Ovary (tissue), 9 donors: ENCODE measurements around the gene ZFYVE9. TPM values are rescaled to one million over a fixed set of nuclear protein-coding genes. Genes with fewer than 3 reads are reported as not detected.

Experiments used
- DNase-seq, 5 donors: peaks; one replicate each; pipeline ENCODE4 v3.0.0-alpha.2; 2019 to 2020
- H3K27ac ChIP-seq, 2 donors: fragments of 200-600 bp; one replicate each; pipeline versions ENCODE4 v1.5.1 to v1.8.0; 2019 to 2022
- H3K27me3 ChIP-seq: fragments of 200-600 bp; one replicate; pipeline ENCODE4 v1.8.0; 2022
- H3K36me3 ChIP-seq: fragments of 200-600 bp; sonication (generic); one replicate; pipeline ENCODE4 v1.5.1; 2019
- H3K4me1 ChIP-seq: one replicate; pipeline ENCODE4 v1.8.1; 2013; ENCODE audit warnings: mild to moderate bottlenecking, moderate library complexity; ENCODE audit not compliant: insufficient read depth
- H3K4me3 ChIP-seq: fragments of 200-600 bp; sonication (generic); one replicate; pipeline ENCODE4 v1.5.1; 2017
- H3K9me3 ChIP-seq, 2 donors: fragments of 200-600 bp in 1 of 2; sonication (generic) in 1 of 2; one replicate each; pipeline versions ENCODE4 v1.5.1 to v1.8.1; 2013 to 2019; ENCODE audit warnings: mild to moderate bottlenecking in 1 of 2, moderate library complexity in 1 of 2
- EP300 ChIP-seq: sonication (generic); formaldehyde crosslinking; IDR thresholded peaks from one replicate; pipeline ENCODE4 v1.6.1; 2017; ENCODE audit warnings: antibody characterized with exemption
- POLR2A ChIP-seq: fragments of 450-650 bp; IDR thresholded peaks from one replicate; pipeline ENCODE4 v1.6.1; 2017; ENCODE audit warnings: antibody characterized with exemption, mild to moderate bottlenecking, moderate library complexity
- WGBS, 3 donors: extraction: QIAGEN DNeasy Blood & Tissue Kit in 1 of 3; methylation state at CpG; one replicate each; pipeline versions ENCODE4 v1.1.5 to v1.1.7; 2013 to 2017; 5-methylcytosine and 5-hydroxymethylcytosine counted together
- intact Hi-C, 4 donors: fragments of 100-400 bp; cut with DNase I; formaldehyde crosslinking; loops; one replicate each; pipeline versions ENCODE4 v1.11.0 to v1.15.1; 2022 to 2023
- polyA plus RNA-seq, 2 donors: library from polyadenylated mRNA; stranded (reverse); fragments of 200-250 nt in 1 of 2; fragments of 350-450 nt in 1 of 2; fragmentation: Illumina TruSeq in 1 of 2; extraction: RNeasy Lipid Tissue Mini Kit (QIAGEN cat#74804) in 1 of 2; gene quantifications; one replicate each; pipeline ENCODE4 v1.2.3, GENCODE V29; 2013 to 2014
- total RNA-seq, 7 donors: library from RNA; depleted of rRNA in 2 of 7; stranded (reverse); fragments of >200 nt in 2 of 7; fragmentation: NEBNext Ultra II Directional in 3 of 7; extraction: Animal tissue kit (Norgen Biotek cat#: 25700) in 3 of 7; gene quantifications; one replicate each; pipeline versions ENCODE4 v1.1.0 to v1.2.4, GENCODE V29; 2016 to 2023
- TF ChIP-seq, protein P1 (sequence below), 3 donors: fragments of 450-650 bp in 2 of 3; fragments of 200-600 bp in 1 of 3; IDR thresholded peaks; one replicate each; pipeline versions ENCODE4 v1.5.1 to v1.8.0; 2016 to 2022; ENCODE audit warnings: antibody characterized with exemption in 3 of 3, mild to moderate bottlenecking in 1 of 3
- donor health status: DM: no; HTN: no; CAD: no; lungs with moderate emphysema.
- donor health status: DM: no; HTN: no; CAD: no.
- donor health status: Bipolar disorder and iron deficiency.
- donor health status: DM: yes; HTN: yes; CAD: no.
- donor health status: DM: no; HTN: no; CAD: no.
- donor health status: DM: yes; HTN: yes; CAD: no.

The ZFYVE9 gene
- total and polyA plus RNA-seq, 9 donors = 12.9 to 40.8 (median 33.4) TPM

DNA sequence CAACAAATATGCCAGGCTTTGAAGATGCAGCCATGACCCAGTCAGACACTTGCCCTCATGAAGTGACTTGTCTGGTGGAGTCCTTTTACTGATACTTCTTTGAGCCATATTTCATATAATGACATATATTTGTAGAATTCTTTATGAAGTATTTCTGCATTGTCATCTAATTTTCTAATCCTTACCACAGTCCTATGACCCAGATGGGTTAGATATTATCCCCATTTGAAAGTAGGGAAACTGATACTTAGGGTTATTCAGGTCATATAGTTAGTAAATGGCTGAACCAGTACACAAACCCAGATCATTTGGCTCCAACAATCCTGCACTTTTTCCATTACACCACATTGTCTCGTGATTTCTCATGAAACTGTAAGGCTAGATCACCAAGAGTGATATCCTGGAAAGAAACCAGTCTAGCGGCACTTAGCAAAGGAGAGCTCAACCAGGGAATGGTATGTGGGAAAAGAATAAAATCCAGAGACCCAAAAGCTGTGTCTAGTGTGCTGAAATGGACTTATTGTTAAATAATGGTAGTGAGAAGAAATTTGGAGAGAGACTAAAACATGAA is 49.6 kb downstream of the ZFYVE9 start:
- 92 to 94% (median 94%) methylated on average over 2 of the region's 2 CpGs for WGBS, 3 donors
- DNase-seq = no peak
- H3K4me3 ChIP-seq = no peak overlapping the region
- H3K9me3 ChIP-seq = no peaks in the 10 kb centered on the region
- intact Hi-C loops = no loop called here
- no peaks in the 10 kb centered on the region for H3K27me3 ChIP-seq
- no peaks in the 10 kb centered on the region for H3K36me3 ChIP-seq
- peaks cover 6% of the 10 kb centered on the region for H3K4me1 ChIP-seq
- no peak overlapping the region for H3K27ac ChIP-seq
- TF ChIP-seq, protein P1, sequence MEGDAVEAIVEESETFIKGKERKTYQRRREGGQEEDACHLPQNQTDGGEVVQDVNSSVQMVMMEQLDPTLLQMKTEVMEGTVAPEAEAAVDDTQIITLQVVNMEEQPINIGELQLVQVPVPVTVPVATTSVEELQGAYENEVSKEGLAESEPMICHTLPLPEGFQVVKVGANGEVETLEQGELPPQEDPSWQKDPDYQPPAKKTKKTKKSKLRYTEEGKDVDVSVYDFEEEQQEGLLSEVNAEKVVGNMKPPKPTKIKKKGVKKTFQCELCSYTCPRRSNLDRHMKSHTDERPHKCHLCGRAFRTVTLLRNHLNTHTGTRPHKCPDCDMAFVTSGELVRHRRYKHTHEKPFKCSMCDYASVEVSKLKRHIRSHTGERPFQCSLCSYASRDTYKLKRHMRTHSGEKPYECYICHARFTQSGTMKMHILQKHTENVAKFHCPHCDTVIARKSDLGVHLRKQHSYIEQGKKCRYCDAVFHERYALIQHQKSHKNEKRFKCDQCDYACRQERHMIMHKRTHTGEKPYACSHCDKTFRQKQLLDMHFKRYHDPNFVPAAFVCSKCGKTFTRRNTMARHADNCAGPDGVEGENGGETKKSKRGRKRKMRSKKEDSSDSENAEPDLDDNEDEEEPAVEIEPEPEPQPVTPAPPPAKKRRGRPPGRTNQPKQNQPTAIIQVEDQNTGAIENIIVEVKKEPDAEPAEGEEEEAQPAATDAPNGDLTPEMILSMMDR (IDR thresholded peaks at IDR 0.05) = no peak
- TF ChIP-seq POLR2A = no peak

DNA sequence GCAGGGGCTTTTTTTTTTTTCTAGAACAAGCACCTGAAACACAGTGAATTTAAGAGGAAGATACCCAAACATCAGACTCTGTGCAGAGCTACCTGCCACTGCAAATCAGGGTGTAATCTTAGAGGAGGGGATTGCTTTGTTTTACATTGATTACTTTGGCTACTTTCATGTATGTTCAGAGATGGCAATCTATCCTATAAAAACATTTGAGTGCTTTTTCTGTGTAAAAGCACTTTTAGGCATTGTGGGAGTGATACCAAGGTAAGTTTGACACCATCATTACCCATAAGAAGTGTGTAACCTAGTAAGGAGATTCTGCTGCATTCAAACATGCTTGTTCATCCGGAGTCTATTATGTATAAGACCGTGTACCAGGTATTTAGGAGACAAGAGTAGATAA is 50.1 kb downstream of the ZFYVE9 start:
- Histone ChIP-seq H3K4me3 (no peak overlapping the region), H3K27ac (no peak overlapping the region), H3K9me3 (no peaks in the 10 kb centered on the region), H3K27me3 (no peaks in the 10 kb centered on the region), H3K36me3 (no peaks in the 10 kb centered on the region), H3K4me1 (peaks cover 6% of the 10 kb centered on the region)
- TF ChIP-seq POLR2A (no peak), EP300 (no peak)
- TF ChIP-seq, protein P1 (IDR thresholded peaks at IDR 0.05) = no peak
- 84 to 88% (median 84%) methylated on average over 2 of the region's 2 CpGs for WGBS, 3 donors
- DNase-seq = no peak
- intact Hi-C loops = no loop called here

DNA sequence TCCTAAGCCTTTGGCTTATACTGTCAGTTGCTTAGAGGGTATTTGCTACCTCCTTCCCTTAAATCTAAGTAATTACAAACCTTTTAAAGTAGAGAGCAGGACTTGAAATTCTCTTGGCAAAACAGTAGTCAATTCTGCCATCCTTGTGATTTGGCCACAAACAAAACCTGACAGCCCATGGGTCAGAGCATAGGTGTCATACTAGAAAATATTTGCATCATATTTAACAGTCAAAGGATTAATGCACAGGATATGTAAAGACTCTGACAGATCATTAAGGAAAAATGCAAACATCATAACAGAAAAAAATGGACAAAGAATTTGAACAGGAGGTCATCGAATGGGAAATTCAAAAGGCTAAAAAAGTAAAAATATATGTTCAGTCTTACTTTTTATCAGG is 50.5 kb downstream of the ZFYVE9 start:
- Histone ChIP-seq H3K4me3 (no peak overlapping the region), H3K36me3 (no peaks in the 10 kb centered on the region), H3K27me3 (no peaks in the 10 kb centered on the region), H3K27ac (no peak overlapping the region), H3K9me3 (no peaks in the 10 kb centered on the region), H3K4me1 (peaks cover 6% of the 10 kb centered on the region)
- DNase-seq = no peak
- intact Hi-C loops = no loop called here
- no peak for TF ChIP-seq EP300
- TF ChIP-seq, protein P1 (IDR thresholded peaks at IDR 0.05) = no peak
- no peak for TF ChIP-seq POLR2A
- WGBS, 3 donors = 80 to 96% (median 84%) methylated on average over 1 of the region's 1 CpG

DNA sequence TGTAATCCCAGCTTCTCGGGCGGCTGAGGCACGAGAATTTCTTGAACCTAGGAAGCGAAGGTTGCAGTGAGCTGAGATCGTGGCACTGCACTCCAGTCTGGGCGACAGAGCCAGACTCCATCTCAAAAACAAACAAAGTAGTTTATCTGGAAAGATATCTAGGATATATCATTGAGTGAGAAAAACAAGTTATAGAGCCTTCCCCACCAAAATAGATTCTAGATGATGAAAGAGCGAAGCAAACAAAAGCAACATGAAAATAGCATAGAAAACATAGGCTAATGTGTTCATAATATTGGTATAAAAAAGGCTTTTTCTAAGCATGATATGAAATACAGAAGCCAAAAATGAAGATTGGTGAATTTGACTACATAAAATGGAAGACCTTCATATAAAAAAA is 52.1 kb downstream of the ZFYVE9 start:
- intact Hi-C loops = no loop called here
- DNase-seq = no peak
- Histone ChIP-seq H3K27me3 (no peaks in the 10 kb centered on the region), H3K27ac (no peak overlapping the region), H3K4me3 (no peak overlapping the region), H3K36me3 (no peaks in the 10 kb centered on the region), H3K4me1 (peaks cover 6% of the 10 kb centered on the region), H3K9me3 (no peaks in the 10 kb centered on the region)
- 77 to 98% (median 81%) methylated on average over 7 of the region's 7 CpGs for WGBS, 3 donors
- no peak for TF ChIP-seq POLR2A
- TF ChIP-seq EP300 = no peak
- TF ChIP-seq, protein P1 (IDR thresholded peaks at IDR 0.05) = no peak
